ENCODE measurements around the gene MTHFD2L.

DNA sequence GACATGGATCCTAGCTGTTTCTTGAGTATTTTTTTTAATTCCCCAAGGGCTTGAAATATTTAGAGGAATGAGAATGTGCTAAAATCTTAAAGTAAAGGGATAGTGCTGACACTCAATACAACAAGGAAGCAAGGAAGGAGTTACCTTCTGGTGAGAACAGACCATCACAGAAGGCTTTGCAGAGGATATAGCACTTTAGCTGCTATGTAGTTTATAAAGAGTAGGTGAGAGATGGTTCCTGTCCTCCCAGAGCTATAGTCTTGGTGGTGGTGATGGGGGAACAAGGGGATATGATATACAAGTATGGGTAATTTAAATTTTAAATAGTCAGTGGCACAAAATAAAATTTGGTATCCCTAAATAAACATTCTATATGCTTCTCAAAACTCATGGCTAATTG, 47.6 kb downstream of the MTHFD2L start:
- TF ChIP-seq, protein P1, sequence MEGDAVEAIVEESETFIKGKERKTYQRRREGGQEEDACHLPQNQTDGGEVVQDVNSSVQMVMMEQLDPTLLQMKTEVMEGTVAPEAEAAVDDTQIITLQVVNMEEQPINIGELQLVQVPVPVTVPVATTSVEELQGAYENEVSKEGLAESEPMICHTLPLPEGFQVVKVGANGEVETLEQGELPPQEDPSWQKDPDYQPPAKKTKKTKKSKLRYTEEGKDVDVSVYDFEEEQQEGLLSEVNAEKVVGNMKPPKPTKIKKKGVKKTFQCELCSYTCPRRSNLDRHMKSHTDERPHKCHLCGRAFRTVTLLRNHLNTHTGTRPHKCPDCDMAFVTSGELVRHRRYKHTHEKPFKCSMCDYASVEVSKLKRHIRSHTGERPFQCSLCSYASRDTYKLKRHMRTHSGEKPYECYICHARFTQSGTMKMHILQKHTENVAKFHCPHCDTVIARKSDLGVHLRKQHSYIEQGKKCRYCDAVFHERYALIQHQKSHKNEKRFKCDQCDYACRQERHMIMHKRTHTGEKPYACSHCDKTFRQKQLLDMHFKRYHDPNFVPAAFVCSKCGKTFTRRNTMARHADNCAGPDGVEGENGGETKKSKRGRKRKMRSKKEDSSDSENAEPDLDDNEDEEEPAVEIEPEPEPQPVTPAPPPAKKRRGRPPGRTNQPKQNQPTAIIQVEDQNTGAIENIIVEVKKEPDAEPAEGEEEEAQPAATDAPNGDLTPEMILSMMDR (IDR thresholded peaks at IDR 0.05) = no peak
- TF ChIP-seq POLR2A (IDR thresholded peaks at IDR 0.05) = no peak

Measured in testis (tissue), 2 donors.